EL (cell line): ENCODE measurements around the gene ELOA.
A peak's percentile ranks its signal among the peaks of the same experiment; 100 is the strongest.
"Not testable (repeated sequence)": the region's sequence is repeated elsewhere in the genome, so short reads cannot be mapped to it uniquely, and the experiment has no call there.

Experiments used
- DNase-seq: peaks from one replicate; pipeline ENCODE4 v3.0.0-alpha.2; 2016

Gene ELOA

GRCh38 chr1:23743287-23744152 is at the start of gene ELOA:
Gene ELOA (plus strand): TSS chr1:23743471. CDS start chr1:23743504, 33 bp downstream.
- DNase-seq = peak; percentile 67

GRCh38 chr1:23693599-23693998 is 49.7 kb upstream of the ELOA start:
- DNase-seq = no peak

- no peak for DNase-seq
These were observed 48.9 kb upstream of the ELOA start for GRCh38 chr1:23694371-23694770.

- no peak for DNase-seq
These were observed 47.6 kb upstream of the ELOA start for GRCh38 chr1:23695667-23696066.

GRCh38 chr1:23696335-23696989 is 46.8 kb upstream of the ELOA start:
- DNase-seq = no peak

GRCh38 chr1:23698466-23698865 is 44.8 kb upstream of the ELOA start:
- DNase-seq = no peak

GRCh38 chr1:23699280-23700179 is 43.7 kb upstream of the ELOA start:
- DNase-seq = peak; percentile 40

GRCh38 chr1:23701310-23701709 is 42.0 kb upstream of the ELOA start:
- DNase-seq = no peak

- no peak for DNase-seq
These were observed 41.3 kb upstream of the ELOA start for GRCh38 chr1:23701996-23702395.

GRCh38 chr1:23704834-23705495 is 38.3 kb upstream of the ELOA start:
- DNase-seq = no peak

- no peak for DNase-seq
These were observed 34.0 kb upstream of the ELOA start for GRCh38 chr1:23709229-23709628.

- DNase-seq = peak; percentile 58
These were observed 24.8 kb upstream of the ELOA start for GRCh38 chr1:23718482-23718881.

GRCh38 chr1:23719162-23719820 is 24.0 kb upstream of the ELOA start:
- DNase-seq = no peak

- peak; percentile 42 for DNase-seq
These were observed 22.8 kb upstream of the ELOA start for GRCh38 chr1:23720256-23720995.

GRCh38 chr1:23722652-23723051 is 20.6 kb upstream of the ELOA start:
- DNase-seq = no peak

GRCh38 chr1:23726686-23727085 is 16.6 kb upstream of the ELOA start:
- DNase-seq = no peak

- DNase-seq = no peak
These were observed 15.9 kb upstream of the ELOA start for GRCh38 chr1:23727362-23727811.

- DNase-seq = peak; percentile 56
These were observed 10.7 kb upstream of the ELOA start for GRCh38 chr1:23732363-23733224.

- DNase-seq = not testable (repeated sequence)
These were observed 10.0 kb upstream of the ELOA start for GRCh38 chr1:23733281-23733680.

- no peak for DNase-seq
These were observed 6.7 kb upstream of the ELOA start for GRCh38 chr1:23736437-23737134.
